SK-N-SH (cell line): Measurements from ENCODE around the gene FUT2. TPM values are rescaled to one million over a fixed set of nuclear protein-coding genes. Genes with fewer than 3 reads are reported as not detected.

Experiments
- CTCF ChIA-PET: fragments of 300-600, 350-600 bp; formaldehyde crosslinking; extraction: SDS; loops from one replicate; lab custom pipeline; 2021; lab: Yijun Ruan, JAX
- POLR2A ChIA-PET: fragments of 350-600 bp; sonication (Branson Sonifier 250); formaldehyde crosslinking; extraction: SDS; loops from one replicate; lab custom pipeline; 2020; ENCODE audit warnings: antibody characterized with exemption, inconsistent platforms; lab: Yijun Ruan, JAX
- DNase-seq: peaks from one replicate; pipeline ENCODE4 v3.0.0; 2012
- H2AFZ ChIP-seq: fragments of 200-600 bp; sonication (generic); 2 replicates; pipeline ENCODE4 v1.8.1; 2016; ENCODE audit warnings: antibody characterized with exemption, mild to moderate bottlenecking, low read depth
- H3F3A ChIP-seq: fragments of 200-600 bp; sonication (generic); replicated peaks from 2 replicates; pipeline ENCODE3; 2016; ENCODE audit warnings: antibody characterized with exemption, mild to moderate bottlenecking; ENCODE audit not compliant: insufficient read depth
- H3K27ac ChIP-seq, 2 experiments: fragments of 200-500 bp in 1 of 2; fragments of 200-600 bp in 1 of 2; sonication (Bioruptor generic) in 1 of 2; sonication (generic), shearing (Covaris generic) in 1 of 2; 2 replicates each; pipeline versions ENCODE4 v1.5.1 to v1.6.1; 2014 to 2016; ENCODE audit warnings: low read depth in 2 of 2, inconsistent platforms in 1 of 2, low read length in 1 of 2, mild to moderate bottlenecking in 1 of 2, mixed read lengths in 1 of 2
- H3K27me3 ChIP-seq: fragments of 200-600 bp; sonication (generic), shearing (Covaris generic); 2 replicates; pipeline ENCODE4 v1.6.1; 2016; ENCODE audit warnings: mixed run types; ENCODE audit not compliant: insufficient read depth
- H3K36me3 ChIP-seq, 2 experiments: fragments of 200-500 bp in 1 of 2; fragments of 200-600 bp in 1 of 2; sonication (Bioruptor generic) in 1 of 2; sonication (generic) in 1 of 2; replicated peaks in 1 of 2; 2 replicates each; pipeline versions ENCODE3 to v1.5.1; 2014 to 2016; ENCODE audit warnings: low read length in 1 of 2, mild to moderate bottlenecking in 1 of 2; ENCODE audit not compliant: insufficient read depth in 2 of 2, control insufficient read depth in 1 of 2
- H3K4me1 ChIP-seq, 2 experiments: fragments of 200-500 bp in 1 of 2; fragments of 200-600 bp in 1 of 2; sonication (Bioruptor generic) in 1 of 2; sonication (generic), shearing (Covaris generic) in 1 of 2; 2 replicates each; pipeline versions ENCODE4 v1.5.1 to v1.6.1; 2014 to 2016; ENCODE audit warnings: low read depth in 1 of 2, low read length in 1 of 2, mixed run types in 1 of 2; ENCODE audit not compliant: insufficient read depth in 2 of 2, control insufficient read depth in 1 of 2
- H3K4me2 ChIP-seq: fragments of 200-600 bp; sonication (generic), shearing (Covaris generic); 2 replicates; pipeline ENCODE4 v1.6.1; 2017; ENCODE audit warnings: mixed run types
- H3K4me3 ChIP-seq, 2 experiments: fragments of 200-500 bp in 1 of 2; fragments of 200-600 bp in 1 of 2; sonication (Bioruptor generic) in 1 of 2; sonication (generic), shearing (Covaris generic) in 1 of 2; 2 replicates each; pipeline versions ENCODE4 v1.5.1 to v1.8.1; 2014 to 2016; ENCODE audit warnings: low read depth in 2 of 2, inconsistent platforms in 1 of 2, low read length in 1 of 2, mild to moderate bottlenecking in 1 of 2, mixed read lengths in 1 of 2, moderate library complexity in 1 of 2
- H3K79me2 ChIP-seq: fragments of 200-600 bp; sonication (generic); 2 replicates; pipeline ENCODE4 v1.8.1; 2017; ENCODE audit warnings: mild to moderate bottlenecking; ENCODE audit not compliant: insufficient read depth
- H3K9ac ChIP-seq: fragments of 200-600 bp; sonication (generic); 2 replicates; pipeline ENCODE4 v1.6.1; 2017; ENCODE audit warnings: mixed run types
- H3K9me2 ChIP-seq: fragments of 200-600 bp; sonication (generic); 2 replicates; pipeline ENCODE4 v1.6.1; 2017; ENCODE audit warnings: mixed run types
- H3K9me3 ChIP-seq: fragments of 200-600 bp; sonication (generic); 2 replicates; pipeline ENCODE4 v1.6.1; 2017; ENCODE audit warnings: mixed run types, mild to moderate bottlenecking, moderate library complexity
- H4K20me1 ChIP-seq: fragments of 200-600 bp; sonication (generic); 2 replicates; pipeline ENCODE4 v1.6.1; 2017; ENCODE audit warnings: mild to moderate bottlenecking, mixed run types; ENCODE audit not compliant: insufficient read depth
- FOSL2 ChIP-seq: IDR thresholded peaks from 2 replicates; pipeline ENCODE4 v1.4.0; 2012; ENCODE audit warnings: low read depth, mild to moderate bottlenecking, moderate library complexity, borderline replicate concordance
- GABPA ChIP-seq: IDR thresholded peaks from 2 replicates; pipeline ENCODE4 v1.4.0; 2012; ENCODE audit warnings: low read depth, mild to moderate bottlenecking
- POLR2AphosphoS5 ChIP-seq: IDR thresholded peaks from 2 replicates; pipeline ENCODE4 v1.6.1; 2012; ENCODE audit warnings: low read depth, low read length
- TAF1 ChIP-seq: IDR thresholded peaks from 2 replicates; pipeline ENCODE4 v1.6.1; 2012; ENCODE audit warnings: low read depth, mild to moderate bottlenecking, low read length, moderate library complexity, borderline replicate concordance
- WGBS: methylation state at CpG from one replicate; pipeline ENCODE4 v1.1.6; 2017; ENCODE audit warnings: low lambda C conversion rate; 5-methylcytosine and 5-hydroxymethylcytosine counted together
- polyA plus RNA-seq, 3 experiments: library from polyadenylated mRNA; depleted of rRNA; stranded (reverse); fragments of >200 nt; gene quantifications; 2 replicates each; pipeline ENCODE4 v1.2.3, GENCODE V29; 2012
- TF ChIP-seq, protein P1 (sequence below): IDR thresholded peaks from 2 replicates; pipeline ENCODE4 v1.4.0; 2012; ENCODE audit warnings: low read depth
- TF ChIP-seq, protein P2 (sequence below): IDR thresholded peaks from 2 replicates; pipeline ENCODE4 v1.4.0; 2012; ENCODE audit warnings: low read depth, borderline replicate concordance
- TF ChIP-seq, protein P3 (sequence below): IDR thresholded peaks from 2 replicates; pipeline ENCODE4 v1.6.1; 2012; ENCODE audit warnings: mild to moderate bottlenecking, low read depth, low read length, moderate library complexity

FUT2 gene
- polyA plus RNA-seq, 1 of the 3 experiments (the other 2 are of a cell fraction) = not detected

DNA sequence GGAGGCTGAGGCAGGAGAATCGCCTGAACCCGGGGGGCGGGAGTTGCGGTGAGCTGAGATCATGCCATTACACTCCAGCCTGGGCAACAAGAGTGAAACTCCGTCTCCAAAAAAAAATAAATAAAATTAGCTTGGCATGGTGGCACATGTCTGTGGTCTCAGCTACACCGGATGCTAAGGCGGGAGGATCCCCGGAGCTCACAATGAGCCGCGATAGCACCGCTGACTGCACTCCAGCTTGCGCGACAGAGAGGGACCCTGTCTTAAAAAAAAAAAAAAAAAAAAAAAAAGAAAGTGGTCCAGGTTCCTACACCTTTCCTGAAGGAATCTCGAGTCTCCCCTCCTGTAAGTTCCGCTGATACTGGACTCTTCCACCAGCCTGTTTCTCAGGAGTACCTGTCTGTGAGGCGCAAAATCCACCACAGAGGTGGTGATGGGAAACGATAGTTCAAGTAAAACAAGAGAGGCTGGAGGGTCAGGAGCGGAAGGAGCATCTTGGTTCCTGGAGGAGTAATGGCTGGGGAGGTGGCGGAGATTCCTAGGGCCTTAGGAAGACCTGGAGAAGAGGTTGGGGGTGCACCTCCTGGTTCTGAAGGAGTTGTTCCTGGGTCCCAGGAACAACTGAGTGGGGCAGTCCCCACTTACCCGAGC lies 56.2 kb downstream of the FUT2 start:
- no peak for DNase-seq
- H3K9ac ChIP-seq = no peak overlapping the region
- H3F3A ChIP-seq = no peaks in the 10 kb centered on the region
- H2AFZ ChIP-seq = no peak overlapping the region
- no peaks in the 10 kb centered on the region for H3K9me2 ChIP-seq
- ChIA-PET CTCF (interaction anchor here (1.0 to 1.5 kb wide), 2 partner anchors 30 to 106 kb away, joined by 3 to 5 read pairs; partner anchors contain the start of gene CA11), POLR2A (interaction anchor here (0.7 kb wide), 1 partner anchor 31 kb away, joined by 3 read pairs; no protein-coding TSS in a partner anchor)
- peaks cover 6% of the 10 kb centered on the region; the same call in 1 of the 2 replicates for H3K27me3 ChIP-seq
- H3K36me3 ChIP-seq = no peaks in the 10 kb centered on the region
- no peak overlapping the region for H3K27ac ChIP-seq
- H3K9me3 ChIP-seq = no peaks in the 10 kb centered on the region
- WGBS = 97% methylated on average over 19 of the region's 20 CpGs
- peaks cover 0 to 7% of the 10 kb centered on the region in 2 experiments; a peak in 1 of 4 replicates for H3K4me1 ChIP-seq
- TF ChIP-seq, protein P1, sequence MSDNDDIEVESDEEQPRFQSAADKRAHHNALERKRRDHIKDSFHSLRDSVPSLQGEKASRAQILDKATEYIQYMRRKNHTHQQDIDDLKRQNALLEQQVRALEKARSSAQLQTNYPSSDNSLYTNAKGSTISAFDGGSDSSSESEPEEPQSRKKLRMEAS = no peak
- TF ChIP-seq, protein P2, sequence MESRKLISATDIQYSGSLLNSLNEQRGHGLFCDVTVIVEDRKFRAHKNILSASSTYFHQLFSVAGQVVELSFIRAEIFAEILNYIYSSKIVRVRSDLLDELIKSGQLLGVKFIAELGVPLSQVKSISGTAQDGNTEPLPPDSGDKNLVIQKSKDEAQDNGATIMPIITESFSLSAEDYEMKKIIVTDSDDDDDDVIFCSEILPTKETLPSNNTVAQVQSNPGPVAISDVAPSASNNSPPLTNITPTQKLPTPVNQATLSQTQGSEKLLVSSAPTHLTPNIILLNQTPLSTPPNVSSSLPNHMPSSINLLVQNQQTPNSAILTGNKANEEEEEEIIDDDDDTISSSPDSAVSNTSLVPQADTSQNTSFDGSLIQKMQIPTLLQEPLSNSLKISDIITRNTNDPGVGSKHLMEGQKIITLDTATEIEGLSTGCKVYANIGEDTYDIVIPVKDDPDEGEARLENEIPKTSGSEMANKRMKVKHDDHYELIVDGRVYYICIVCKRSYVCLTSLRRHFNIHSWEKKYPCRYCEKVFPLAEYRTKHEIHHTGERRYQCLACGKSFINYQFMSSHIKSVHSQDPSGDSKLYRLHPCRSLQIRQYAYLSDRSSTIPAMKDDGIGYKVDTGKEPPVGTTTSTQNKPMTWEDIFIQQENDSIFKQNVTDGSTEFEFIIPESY = no peak
- no peak for TF ChIP-seq FOSL2
- no peak for TF ChIP-seq GABPA
- TF ChIP-seq POLR2AphosphoS5 = no peak
- TF ChIP-seq, protein P3, sequence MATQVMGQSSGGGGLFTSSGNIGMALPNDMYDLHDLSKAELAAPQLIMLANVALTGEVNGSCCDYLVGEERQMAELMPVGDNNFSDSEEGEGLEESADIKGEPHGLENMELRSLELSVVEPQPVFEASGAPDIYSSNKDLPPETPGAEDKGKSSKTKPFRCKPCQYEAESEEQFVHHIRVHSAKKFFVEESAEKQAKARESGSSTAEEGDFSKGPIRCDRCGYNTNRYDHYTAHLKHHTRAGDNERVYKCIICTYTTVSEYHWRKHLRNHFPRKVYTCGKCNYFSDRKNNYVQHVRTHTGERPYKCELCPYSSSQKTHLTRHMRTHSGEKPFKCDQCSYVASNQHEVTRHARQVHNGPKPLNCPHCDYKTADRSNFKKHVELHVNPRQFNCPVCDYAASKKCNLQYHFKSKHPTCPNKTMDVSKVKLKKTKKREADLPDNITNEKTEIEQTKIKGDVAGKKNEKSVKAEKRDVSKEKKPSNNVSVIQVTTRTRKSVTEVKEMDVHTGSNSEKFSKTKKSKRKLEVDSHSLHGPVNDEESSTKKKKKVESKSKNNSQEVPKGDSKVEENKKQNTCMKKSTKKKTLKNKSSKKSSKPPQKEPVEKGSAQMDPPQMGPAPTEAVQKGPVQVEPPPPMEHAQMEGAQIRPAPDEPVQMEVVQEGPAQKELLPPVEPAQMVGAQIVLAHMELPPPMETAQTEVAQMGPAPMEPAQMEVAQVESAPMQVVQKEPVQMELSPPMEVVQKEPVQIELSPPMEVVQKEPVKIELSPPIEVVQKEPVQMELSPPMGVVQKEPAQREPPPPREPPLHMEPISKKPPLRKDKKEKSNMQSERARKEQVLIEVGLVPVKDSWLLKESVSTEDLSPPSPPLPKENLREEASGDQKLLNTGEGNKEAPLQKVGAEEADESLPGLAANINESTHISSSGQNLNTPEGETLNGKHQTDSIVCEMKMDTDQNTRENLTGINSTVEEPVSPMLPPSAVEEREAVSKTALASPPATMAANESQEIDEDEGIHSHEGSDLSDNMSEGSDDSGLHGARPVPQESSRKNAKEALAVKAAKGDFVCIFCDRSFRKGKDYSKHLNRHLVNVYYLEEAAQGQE = no peak
- TF ChIP-seq TAF1 = no peak
- no peaks in the 10 kb centered on the region for H4K20me1 ChIP-seq
- peak overlapping the region; percentile 71 for H3K4me2 ChIP-seq
- H3K4me3 ChIP-seq = peak overlapping the region; percentile 35 to 46; a peak in 3 of 4 replicates
- H3K79me2 ChIP-seq = no peaks in the 10 kb centered on the region
